NCI-H2029 treated with DMSO at 0.1 percent for 48 hours (cell line): Measurements from ENCODE around the gene STX1B.
"Not testable (repeated sequence)": the region's sequence is repeated elsewhere in the genome, so short reads cannot be mapped to it uniquely, and the experiment has no call there.

Experiments
- DNase-seq: peaks from one replicate; lab custom pipeline; 2025; lab: John Stamatoyannopoulos, UW

The STX1B gene

GRCh38 chr16:31013292-31013691 lies 2.9 kb upstream of the STX1B start:
- DNase-seq = not testable (repeated sequence)

- DNase-seq = not testable (repeated sequence)
Measured at GRCh38 chr16:31011815-31012214, 1.4 kb upstream of the STX1B start.

GRCh38 chr16:31009894-31010584 lies 399 bp downstream of the STX1B start:
- no peak for DNase-seq

GRCh38 chr16:31009120-31009519 lies 1.3 kb downstream of the STX1B start:
- DNase-seq = no peak

- no peak for DNase-seq
Measured at GRCh38 chr16:31008551-31008950, 1.9 kb downstream of the STX1B start.

- DNase-seq = no peak
Measured at GRCh38 chr16:31008149-31008548, 2.3 kb downstream of the STX1B start.

GRCh38 chr16:31007684-31008083 lies 2.8 kb downstream of the STX1B start:
- no peak for DNase-seq

- no peak for DNase-seq
Measured at GRCh38 chr16:31006589-31006988, 3.8 kb downstream of the STX1B start.

- no peak for DNase-seq
Measured at GRCh38 chr16:31006086-31006385, 4.4 kb downstream of the STX1B start.

GRCh38 chr16:31005350-31006085 lies 4.9 kb downstream of the STX1B start:
- no peak for DNase-seq

- no peak for DNase-seq
Measured at GRCh38 chr16:31004658-31005057, 5.8 kb downstream of the STX1B start.

GRCh38 chr16:31003744-31004143 lies 6.7 kb downstream of the STX1B start:
- no peak for DNase-seq

- no peak for DNase-seq
Measured at GRCh38 chr16:31002862-31003341, 7.5 kb downstream of the STX1B start.

- no peak for DNase-seq
Measured at GRCh38 chr16:31002250-31002700, 8.2 kb downstream of the STX1B start.

GRCh38 chr16:31001507-31002249 lies 8.8 kb downstream of the STX1B start:
- DNase-seq = no peak

- no peak for DNase-seq
Measured at GRCh38 chr16:31000671-31001382, 9.6 kb downstream of the STX1B start.

- DNase-seq = no peak
Measured at GRCh38 chr16:30998852-30999761, 11.3 kb downstream of the STX1B start.

GRCh38 chr16:30997725-30998711 lies 12.4 kb downstream of the STX1B start:
- DNase-seq = no peak

GRCh38 chr16:30996985-30997724 lies 13.3 kb downstream of the STX1B start:
- peak; percentile 3 for DNase-seq
